Stimulated activated CD8-positive, alpha-beta memory T cell treated with anti-CD3 and anti-CD28 coated beads, Interleukin-4, amount 100 ng/mL, for 4 hours (primary cell): ENCODE results near the gene WDFY2.
"Not testable (repeated sequence)": the region's sequence is repeated elsewhere in the genome, so short reads cannot be mapped to it uniquely, and the experiment has no call there.

Experiments used
- DNase-seq, 2 donors: peaks; one replicate each; pipeline ENCODE4 v3.0.0-alpha.2; 2020; ENCODE audit warnings: low read depth in 2 of 2, low spot score in 1 of 2

Gene WDFY2

DNA sequence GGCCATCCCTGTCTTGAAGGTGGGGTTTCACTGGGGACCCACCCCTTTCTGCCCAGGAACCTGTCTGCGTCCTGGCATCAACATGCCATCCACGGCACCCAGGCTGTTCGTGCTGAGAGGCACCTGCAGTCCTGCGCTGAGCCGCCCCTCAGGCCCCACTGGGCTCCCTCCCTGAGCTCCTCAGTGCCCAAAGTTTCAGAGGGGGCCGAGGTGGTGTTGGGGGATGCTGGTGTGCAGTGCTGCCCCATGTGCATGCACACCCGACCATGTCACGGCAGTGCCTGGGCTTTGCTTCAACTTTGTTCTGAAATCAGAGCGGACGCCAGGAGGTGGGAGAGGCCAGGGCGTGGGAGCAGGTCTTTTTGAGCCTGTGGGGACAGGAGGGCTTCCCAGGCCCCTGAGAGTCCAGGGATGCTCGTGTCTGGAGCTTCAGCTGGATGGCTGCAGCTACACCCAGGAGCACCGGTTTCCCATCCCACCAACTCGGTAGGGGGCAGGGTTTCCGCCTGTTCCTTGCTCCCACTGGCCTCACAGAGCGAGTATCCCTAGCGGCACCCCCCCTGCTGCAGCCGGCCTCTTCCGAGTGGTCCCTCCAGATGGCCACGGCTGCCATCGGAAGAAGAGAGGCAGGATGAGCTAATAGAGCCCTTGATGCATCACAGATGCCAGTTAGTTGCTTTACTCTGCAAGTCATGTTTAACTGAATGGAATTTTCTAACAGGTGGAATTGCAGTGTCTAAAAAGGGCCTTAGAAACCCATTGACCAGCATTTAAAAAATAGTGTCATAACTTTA lies 44.0 kb downstream of the WDFY2 start:
- no peak for DNase-seq

DNA sequence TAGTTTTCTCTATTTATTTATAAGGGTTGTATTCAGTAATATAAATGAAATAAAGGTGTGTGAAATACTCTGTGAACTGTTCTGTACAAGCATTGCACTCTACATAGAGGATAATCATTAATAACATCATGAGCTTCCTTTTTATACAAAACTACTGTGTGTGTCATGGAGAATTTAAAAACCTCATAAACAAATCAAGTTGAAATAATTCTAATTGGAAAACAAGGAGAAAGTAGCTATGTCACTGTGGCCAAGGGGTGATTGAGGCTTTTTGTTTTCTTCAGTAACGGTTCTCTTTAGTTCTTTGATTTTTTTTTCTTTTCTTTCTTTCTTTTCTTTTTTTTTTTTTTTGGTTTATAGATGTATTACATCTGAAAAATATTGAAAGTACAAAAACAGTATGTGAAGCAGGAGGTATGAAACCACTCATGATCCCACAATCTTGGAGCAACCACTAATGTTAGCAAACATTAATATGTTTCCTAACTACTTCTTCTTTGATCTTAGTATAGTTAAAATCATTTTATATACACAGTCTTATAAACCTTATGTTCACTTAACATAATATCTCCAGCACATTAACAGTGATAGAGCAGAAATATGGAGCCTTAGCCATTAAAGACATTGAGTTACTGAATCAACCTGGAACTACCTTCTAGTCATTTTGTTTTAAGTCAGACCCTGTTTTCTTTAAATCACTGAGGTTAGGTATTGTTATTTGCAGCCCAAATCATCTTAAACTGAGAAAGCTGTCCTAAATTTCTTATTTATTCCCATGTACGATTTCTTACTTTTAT lies 45.4 kb downstream of the WDFY2 start:
- DNase-seq, result no peak

DNA sequence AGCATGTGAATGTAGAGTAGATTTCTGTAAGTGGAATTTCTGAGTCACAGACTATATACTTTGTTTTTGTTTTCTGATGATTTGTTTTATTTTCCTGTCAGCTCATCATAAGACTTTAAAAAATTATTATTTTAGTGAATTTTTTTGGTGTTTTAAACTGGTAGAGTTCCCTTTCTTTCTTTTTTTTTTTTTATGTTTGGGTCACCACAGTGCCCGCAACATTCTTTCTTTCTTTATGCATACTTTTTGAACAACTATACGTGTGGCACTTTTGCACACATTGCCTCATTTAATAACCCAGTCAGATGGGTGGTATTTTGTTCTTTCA lies 46.0 kb downstream of the WDFY2 start:
- no peak for DNase-seq

DNA sequence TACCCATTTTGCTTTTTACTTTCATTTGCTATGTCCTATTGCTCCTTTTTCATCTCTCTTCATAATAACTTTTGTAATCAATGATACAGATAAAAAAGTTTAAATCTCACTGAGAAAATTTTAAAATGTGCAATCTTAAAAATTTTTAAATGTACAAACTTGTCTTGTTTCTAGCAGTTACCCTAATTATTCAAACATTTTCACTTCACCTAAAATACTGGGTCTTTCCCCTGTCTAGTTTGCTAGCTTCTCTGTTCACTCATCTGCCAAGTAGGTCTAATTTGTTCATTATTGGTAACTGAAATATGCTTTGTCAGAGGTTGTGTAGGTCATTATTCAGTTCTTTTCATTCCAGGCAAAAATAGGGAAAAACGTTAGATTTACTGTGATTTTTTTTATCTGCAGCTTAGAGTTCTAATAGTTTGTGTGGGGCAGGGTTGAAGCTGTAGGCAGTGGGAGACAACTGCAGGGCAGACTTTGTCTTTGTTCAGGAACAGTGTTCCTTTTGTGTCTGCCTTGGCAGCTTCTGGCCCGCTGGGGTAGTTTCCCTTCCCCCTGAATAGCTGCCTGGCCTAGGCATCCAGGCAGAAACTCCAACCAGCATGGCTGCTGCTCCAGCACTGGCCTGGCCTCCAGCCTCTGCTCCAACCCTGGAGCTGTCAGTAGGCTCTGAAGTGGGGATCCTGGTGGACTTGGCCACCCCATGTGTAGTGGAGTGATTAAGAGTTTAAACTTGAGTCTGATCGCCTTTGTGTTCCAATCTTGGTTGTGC lies 48.5 kb downstream of the WDFY2 start:
- DNase-seq, result no peak

DNA sequence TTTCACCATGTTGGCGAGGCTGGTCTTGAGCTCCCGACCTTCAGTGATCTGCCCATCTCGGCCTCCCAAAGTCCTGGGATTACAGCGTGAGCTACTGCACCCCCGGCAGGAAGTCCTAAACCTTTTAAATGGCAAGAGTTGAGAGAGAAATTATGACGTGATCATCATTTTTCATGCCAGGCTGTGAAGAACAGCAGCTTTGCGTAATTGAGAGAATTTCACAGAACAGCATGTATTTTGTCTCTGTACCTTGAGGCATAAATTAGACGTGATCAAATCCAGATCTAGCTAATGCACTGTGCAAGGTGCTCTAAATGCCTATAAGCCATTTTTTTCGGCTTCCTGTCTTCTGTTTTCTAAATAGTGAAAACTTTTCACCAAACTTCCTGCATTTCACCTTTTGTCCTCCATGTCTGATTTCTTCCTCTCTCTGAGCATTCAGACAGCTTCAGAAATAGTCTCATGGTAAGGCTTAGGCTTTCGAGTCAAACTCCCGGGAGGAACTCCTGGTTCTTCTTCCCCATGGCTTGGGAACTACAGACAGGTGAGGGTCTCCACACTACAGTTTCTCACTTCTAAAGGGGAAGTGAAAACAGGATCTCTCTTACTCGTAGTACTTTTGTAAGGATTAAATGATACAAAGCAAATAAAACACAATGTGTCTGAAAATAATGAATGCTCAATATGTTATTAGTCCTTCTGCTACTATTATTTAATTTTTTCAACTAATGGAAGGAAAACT lies 51.0 kb downstream of the WDFY2 start:
- DNase-seq, result no peak

DNA sequence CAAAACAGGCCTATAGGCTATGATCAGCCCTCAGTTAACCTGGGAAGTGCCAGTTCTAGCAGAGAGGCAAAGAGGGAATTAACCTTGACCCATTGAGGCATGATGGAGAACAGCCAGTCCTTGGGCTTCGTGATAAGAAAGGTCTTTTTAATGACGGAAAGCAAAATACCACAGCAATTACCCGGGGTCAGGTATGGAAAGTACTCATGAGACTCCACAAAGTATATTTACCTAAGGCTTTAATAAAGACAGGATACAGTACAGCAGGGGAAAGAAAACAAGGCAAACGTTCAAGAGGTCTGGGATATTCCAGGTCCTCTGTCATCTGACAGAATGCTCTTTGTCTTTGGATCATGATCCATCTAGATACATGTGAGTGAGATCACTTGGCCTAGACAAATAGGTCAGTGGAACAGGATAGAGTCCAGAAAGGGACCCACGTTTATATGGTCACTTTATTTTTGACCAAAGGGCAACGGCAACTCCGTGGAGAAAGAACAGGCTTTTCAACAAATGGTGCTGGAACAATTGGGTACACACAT lies 52.2 kb downstream of the WDFY2 start:
- no peak for DNase-seq

DNA sequence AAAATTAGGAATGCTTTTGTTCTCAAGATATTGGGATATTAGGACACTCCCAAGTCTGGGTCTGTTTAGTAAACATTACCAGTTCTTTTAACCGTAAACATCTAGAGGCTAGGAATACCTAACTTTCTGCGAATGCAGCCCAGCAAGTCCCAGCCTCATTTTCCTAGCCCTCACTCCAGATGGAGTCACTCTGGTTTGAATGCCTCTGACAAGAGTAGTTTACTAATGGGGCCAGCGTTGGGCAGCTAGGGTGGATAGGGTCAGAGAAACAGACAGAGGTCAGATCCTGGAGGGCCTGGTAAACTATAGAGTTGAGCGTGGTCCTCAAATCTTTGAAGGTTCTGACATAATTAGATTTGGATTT lies 53.6 kb downstream of the WDFY2 start:
- DNase-seq, result no peak

DNA sequence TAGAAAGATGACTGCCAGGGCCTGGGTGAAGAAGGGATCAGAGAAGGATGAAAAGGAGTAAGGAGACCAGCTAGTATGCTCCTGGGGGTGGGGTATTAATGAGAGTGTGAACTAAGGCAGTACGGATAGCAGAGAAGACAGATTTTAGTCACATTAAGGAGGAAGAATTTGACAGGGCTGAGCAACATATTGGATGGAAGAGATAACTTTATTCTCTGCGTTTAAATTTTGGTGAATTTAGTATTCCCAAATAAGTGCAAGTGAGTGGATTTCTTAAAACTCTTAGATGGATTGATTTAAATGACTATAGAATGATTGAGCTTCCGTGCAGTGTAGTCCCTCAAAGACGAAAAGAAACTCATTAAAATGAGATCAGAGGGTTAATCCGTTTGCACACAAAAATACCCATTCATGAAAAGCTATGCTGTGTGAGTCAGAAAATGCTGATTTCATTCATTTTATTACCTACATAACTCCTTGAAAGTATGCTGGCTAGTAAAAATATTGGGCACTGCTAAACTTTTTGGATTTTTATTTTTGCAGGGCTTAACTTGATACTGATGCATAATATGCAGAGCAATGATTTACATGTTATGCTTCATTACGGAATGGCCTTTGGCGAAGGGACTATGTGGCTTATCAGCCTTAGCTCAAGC lies 54.1 kb downstream of the WDFY2 start:
- DNase-seq, result no peak

DNA sequence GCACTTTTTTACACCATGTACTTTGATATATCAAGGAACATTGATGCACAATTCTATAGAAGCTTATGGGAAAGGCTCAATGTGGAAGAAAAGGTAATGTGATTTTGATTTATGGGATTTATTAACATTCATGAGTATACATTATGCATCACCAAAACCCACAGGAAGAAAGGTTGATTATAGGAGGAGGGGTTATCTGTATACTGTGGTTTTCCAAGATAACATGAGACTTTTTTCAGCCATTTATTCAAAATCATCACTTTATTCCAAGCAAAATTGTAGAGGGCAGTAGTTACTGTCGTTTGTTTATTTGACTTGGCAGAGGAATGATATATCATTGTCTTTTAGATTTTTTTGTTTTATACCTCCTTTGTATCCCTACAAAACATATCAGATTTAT lies 54.9 kb downstream of the WDFY2 start:
- no peak for DNase-seq

DNA sequence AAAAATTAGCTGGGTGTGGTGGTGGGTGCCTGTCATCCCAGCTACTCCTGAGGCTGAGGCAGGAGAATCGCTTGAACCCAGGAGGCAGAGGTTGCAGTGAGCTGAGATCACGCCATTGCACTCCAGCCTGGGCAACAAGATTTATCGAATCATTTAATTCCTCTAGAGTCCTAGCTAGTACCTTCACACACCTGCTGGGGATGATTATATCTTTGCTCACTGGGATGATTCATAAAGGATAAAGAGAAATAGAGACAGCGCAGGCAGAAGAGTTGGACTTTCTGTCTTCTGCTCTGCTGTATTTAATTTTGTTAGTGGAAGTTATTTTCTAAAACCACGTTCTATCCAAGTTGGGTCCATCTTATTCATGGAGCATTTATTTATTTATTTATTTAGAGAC lies 56.4 kb downstream of the WDFY2 start:
- DNase-seq, result not testable (repeated sequence)

DNA sequence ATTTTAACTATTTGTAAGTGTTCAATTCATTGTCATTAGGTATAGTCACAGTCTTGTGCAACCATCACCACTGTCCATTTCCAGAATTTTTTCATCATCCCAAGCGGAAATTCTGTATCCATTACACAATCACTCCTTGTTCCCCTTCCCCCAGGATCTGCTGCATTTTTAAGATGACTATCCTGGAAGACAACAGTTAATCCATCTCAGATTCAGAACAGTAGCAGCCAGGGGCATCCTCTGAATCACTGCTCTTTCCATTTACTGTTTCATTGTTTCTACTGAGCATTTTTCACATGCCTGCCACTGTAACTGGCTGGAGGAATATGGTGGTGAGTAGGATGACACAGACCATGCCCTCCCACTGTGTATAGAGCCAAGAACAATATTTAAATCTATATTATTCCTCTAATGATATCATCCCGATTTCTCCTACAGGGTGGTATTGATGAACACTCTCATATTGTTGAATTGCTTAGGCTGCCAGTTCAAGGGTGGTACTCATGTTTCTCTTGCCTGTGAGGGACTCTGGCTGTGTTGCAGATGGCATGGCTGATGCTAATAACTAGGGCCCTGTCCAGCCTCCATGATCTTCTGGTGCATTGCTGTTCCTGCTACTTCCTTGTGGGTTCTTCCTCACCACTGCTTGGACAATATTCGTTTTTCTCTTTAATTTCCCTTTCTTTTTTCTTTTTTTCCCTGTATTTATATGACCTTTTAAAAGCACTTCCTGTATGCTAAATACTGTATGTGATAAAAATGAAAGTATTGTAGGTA lies 59.0 kb downstream of the WDFY2 start:
- DNase-seq, result no peak

DNA sequence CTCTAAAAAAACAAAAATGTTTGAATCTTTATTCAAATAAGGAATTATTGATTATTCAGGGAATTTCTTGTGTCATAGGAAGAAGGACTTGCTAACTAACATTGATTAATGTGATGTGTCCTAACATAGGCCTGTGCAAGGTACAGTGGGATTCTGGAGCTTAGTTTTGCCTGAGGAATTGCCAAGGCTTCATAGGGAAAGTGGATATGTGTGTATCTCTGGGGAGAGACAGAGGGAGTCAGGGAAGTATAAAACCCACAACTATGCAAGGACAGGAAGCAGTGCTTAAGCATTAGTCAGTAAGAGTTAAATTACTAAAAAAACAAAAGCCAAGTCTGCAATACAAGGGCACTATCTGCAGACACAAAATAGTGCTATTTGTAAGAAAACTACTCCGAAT lies 59.6 kb downstream of the WDFY2 start:
- no peak for DNase-seq

DNA sequence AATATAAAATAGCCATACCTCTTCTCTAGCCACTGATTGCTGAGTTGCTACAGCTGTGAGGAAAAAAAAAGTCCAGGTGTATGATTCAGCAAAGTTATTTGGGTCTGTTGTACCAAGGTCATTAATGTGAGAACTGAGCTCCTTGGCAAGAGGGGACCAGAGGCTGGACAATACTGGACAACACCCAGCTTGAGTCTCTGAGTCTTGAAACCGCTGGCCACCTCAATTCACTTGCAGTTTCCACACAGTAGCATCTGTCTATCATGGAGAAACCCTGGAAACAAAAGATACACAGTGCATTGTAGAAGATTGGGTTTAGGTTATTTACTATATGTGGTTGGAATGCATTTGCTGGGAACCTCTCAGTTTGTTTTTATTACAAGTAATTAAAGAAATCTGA lies 60.4 kb downstream of the WDFY2 start:
- no peak for DNase-seq

DNA sequence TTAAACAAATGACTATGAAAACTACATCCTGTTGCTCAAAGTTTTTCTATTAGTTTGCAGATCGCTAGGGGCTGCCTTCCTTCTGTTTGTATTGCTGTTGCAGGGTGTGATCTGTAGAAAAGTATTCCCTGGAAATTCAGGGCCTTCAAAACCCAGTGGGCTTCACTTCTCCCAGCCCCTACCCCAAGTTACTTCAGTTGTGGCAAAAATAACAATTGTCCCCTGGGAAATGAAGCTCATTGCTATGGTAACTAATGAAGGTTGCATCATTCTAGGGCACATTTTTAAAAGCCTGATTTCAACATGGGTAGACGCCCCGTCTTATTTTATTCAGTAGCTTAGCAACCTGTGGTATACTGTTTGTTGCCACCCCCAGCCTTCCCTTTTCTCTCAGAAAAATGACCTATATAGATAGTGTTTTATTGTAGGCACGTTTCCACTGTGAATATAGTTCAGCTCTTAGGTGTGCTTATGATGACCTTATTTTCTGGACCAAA lies 60.9 kb downstream of the WDFY2 start:
- no peak for DNase-seq

DNA sequence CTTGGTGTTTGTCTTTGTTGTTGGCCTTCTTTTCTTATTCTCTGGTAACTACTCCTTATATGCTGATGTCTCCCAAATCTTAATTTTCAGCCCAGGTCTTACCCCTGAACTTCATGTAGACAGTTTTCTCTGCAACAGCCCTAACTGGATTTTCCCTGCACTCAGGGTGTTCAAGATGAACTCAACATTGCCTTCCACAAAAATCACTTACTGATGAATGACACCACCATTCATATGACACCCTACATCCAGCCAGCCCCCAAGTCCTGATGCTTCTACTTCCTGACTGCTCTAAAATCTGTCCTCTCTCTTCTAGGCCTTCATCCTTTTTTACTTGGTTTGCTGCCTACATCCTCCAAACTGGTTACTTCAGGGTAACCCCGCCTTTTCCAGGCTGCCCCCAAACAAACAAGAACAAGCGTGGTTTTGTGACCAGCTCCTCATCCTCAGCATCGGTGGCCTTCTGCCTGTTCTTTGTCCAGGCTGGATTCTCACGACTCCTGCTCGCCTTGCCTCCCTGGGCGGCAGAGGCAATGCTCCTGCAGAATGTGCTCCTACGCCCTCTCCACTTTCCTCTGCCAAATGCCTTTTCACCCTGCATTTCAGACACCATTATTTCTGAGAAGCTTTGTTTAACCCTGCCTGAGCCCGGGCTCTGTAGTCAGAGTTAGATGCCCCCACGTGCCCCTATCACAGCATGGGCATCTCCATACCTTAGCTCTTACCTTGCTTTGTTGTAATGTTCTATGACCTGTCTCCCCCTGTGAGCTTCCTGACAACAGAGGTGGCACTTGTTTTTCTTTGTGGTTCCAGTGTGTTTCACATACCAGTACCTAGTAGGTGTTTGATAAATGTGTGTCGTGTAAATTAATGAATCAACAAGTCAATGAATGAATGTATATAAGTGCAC lies 61.8 kb downstream of the WDFY2 start:
- no peak for DNase-seq

DNA sequence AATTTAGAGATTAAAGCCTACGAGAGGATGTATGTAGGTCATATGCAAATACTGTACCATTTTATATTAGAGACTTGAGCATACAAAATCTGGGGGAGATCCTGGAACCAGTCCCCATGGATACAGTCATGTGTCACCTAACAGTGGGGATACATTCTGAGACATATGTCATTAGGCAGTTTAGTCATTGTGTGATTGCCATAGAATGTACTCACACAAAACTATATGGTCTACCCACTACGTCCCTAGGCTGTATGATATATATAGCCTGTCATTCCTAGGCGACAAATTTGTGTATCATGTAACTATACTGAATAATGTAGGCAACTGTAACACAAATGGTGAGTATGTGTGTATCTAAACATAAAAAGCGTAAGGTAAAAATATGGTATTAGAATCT lies 62.8 kb downstream of the WDFY2 start:
- DNase-seq, result no peak

DNA sequence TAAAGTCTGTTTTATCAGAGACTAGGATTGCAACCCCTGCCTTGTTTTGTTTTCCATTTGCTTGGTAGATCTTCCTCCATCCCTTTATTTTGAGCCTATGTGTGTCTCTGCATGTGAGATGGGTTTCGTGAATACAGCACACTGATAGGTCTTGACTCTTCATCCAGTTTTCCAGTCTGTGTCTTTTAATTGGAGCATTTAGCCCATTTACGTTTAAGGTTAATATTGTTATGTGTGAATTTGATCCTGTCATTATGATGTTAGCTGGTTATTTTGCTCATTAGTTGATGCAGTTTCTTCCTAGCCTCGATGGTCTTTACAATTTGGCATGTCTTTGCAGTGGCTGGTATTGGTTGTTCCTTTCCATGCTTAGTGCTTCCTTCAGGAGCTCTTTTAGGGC lies 67.9 kb downstream of the WDFY2 start:
- not testable (repeated sequence) for DNase-seq

DNA sequence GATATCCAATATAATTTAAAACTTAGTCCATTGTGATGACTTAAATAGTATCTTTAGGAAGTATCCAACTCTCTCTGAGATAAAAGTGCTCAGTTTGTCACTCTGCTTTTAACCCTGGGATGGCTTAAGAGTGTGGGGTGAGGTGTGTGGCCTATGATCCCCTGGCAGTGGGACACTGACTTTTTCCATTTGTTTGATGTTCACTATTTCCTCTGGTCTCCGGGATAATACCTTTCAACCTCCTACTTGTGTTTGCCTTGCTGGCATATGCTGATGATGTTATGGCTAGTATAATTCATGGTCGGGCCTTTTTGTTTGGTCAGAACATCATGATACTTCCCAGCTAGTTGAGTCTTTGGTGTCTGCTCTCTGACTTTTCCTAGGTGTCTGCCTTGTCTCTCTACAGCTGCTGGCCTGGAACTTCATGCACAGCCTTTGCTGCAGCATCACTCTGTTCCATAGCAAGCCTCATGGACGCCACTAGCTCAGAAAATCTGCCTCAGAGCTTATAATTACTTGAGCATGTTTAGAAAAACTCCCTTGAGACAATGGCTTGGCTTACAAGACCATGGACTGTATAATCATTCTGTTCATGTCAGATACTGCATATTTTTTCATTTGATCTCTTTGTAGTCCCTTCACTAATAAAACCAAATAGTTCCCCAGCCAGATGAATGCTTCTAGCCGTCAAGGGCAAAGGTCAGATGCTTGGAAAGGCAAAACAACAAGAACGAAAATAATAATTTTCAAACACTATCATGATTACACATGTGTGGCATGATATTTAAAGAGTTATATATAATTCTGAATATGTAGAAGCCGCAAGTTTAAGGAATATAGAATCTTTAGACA lies 75.2 kb downstream of the WDFY2 start:
- no peak for DNase-seq
